Measurements from ENCODE around the gene KLK1.

- TF ChIP-seq CTCF (IDR thresholded peaks at IDR 0.05) (no peak), POLR2A (IDR thresholded peaks at IDR 0.05) (peak in 1 of 2 donors; percentile 30)
These were observed 2.4 kb downstream of the KLK1 start for GRCh38 chr19:50821248-50821612.
